HG02759 (cell line): Measurements from ENCODE around the gene PIAS4.
A peak's percentile ranks its signal among the peaks of the same experiment; 100 is the strongest.
"Not testable (repeated sequence)": the region's sequence is repeated elsewhere in the genome, so short reads cannot be mapped to it uniquely, and the experiment has no call there.

ENCODE experiments used
- ATAC-seq: cut with Tn5 transposase; IDR thresholded peaks from one replicate; pipeline ENCODE4 v1.9.1; 2021; ENCODE audit warnings: mild to moderate bottlenecking, moderate library complexity; ENCODE audit not compliant: unreplicated experiment

The PIAS4 gene

GRCh38 chr19:3995607-3996006 lies 11.9 kb upstream of the PIAS4 start:
- ATAC-seq, result no peak

GRCh38 chr19:3998667-3999412 lies 8.7 kb upstream of the PIAS4 start:
- not testable (repeated sequence) for ATAC-seq

- ATAC-seq, result not testable (repeated sequence)
Observed at GRCh38 chr19:4000798-4001197, 6.7 kb upstream of the PIAS4 start.

- not testable (repeated sequence) for ATAC-seq
Observed at GRCh38 chr19:4005436-4005835, 2.1 kb upstream of the PIAS4 start.

GRCh38 chr19:4007836-4008539 lies 452 bp downstream of the PIAS4 start:
- ATAC-seq, result peak; percentile 19

GRCh38 chr19:4009990-4010807 lies 2.7 kb downstream of the PIAS4 start:
- no peak for ATAC-seq

- ATAC-seq, result no peak
Observed at GRCh38 chr19:4010808-4011110, 3.2 kb downstream of the PIAS4 start.

- not testable (repeated sequence) for ATAC-seq
Observed at GRCh38 chr19:4011430-4011829, 3.9 kb downstream of the PIAS4 start.

GRCh38 chr19:4012092-4012974 lies 4.8 kb downstream of the PIAS4 start:
- ATAC-seq, result no peak

GRCh38 chr19:4012975-4013634 lies 5.6 kb downstream of the PIAS4 start:
- ATAC-seq, result no peak

- ATAC-seq, result no peak
Observed at GRCh38 chr19:4013886-4014540, 6.5 kb downstream of the PIAS4 start.

- no peak for ATAC-seq
Observed at GRCh38 chr19:4014541-4015491, 7.3 kb downstream of the PIAS4 start.

GRCh38 chr19:4015705-4016402 lies 8.3 kb downstream of the PIAS4 start:
- no peak for ATAC-seq

GRCh38 chr19:4016486-4016885 lies 8.9 kb downstream of the PIAS4 start:
- no peak for ATAC-seq

- no peak for ATAC-seq
Observed at GRCh38 chr19:4016903-4017638, 9.5 kb downstream of the PIAS4 start.

- ATAC-seq, result no peak
Observed at GRCh38 chr19:4018140-4018613, 10.6 kb downstream of the PIAS4 start.
